Neural progenitor cell (in vitro differentiated cells): ENCODE results near the gene HYOU1. TPM values are rescaled to one million over a fixed set of nuclear protein-coding genes. Genes with fewer than 3 reads are reported as not detected.

Experiments used
- DNase-seq: peaks from one replicate; pipeline ENCODE4 v3.0.0-alpha.2; 2016; ENCODE audit warnings: low spot score
- H2AFZ ChIP-seq: fragments of 200-600 bp; sonication (generic); replicated peaks from 2 replicates; pipeline ENCODE4 v1.6.1; 2016; ENCODE audit warnings: antibody characterized with exemption
- H3F3A ChIP-seq: fragments of 200-600 bp; sonication (generic); 2 replicates; pipeline ENCODE4 v1.6.1; 2016; ENCODE audit warnings: antibody characterized with exemption, low read depth
- H3K27ac ChIP-seq: fragments of 200-600 bp; sonication (generic); 2 replicates; pipeline ENCODE4 v1.5.1; 2016; ENCODE audit warnings: mild to moderate bottlenecking
- H3K27me3 ChIP-seq: fragments of 200-600 bp; sonication (generic); 2 replicates; pipeline ENCODE4 v1.6.1; 2016; ENCODE audit warnings: mild to moderate bottlenecking, moderate library complexity
- H3K36me3 ChIP-seq: fragments of 200-600 bp; sonication (generic); 2 replicates; pipeline ENCODE4 v1.5.1; 2016
- H3K4me1 ChIP-seq: fragments of 200-600 bp; sonication (generic); 2 replicates; pipeline ENCODE4 v1.6.1; 2016; ENCODE audit warnings: mixed run types
- H3K4me2 ChIP-seq: fragments of 200-600 bp; sonication (generic); 2 replicates; pipeline ENCODE4 v1.6.1; 2016
- H3K4me3 ChIP-seq: fragments of 200-600 bp; sonication (generic); 2 replicates; pipeline ENCODE4 v1.5.1; 2016
- H3K79me2 ChIP-seq: fragments of 200-600 bp; sonication (generic); 2 replicates; pipeline ENCODE4 v1.6.1; 2016; ENCODE audit warnings: low read depth
- H3K9ac ChIP-seq: fragments of 200-600 bp; sonication (generic); 2 replicates; pipeline ENCODE4 v1.6.1; 2016
- H3K9me3 ChIP-seq: fragments of 200-600 bp; sonication (generic); 2 replicates; pipeline ENCODE4 v1.5.1; 2016; ENCODE audit warnings: low read depth
- H4K20me1 ChIP-seq: fragments of 200-600 bp; sonication (generic); 2 replicates; pipeline ENCODE4 v1.6.1; 2016; ENCODE audit warnings: low read depth
- H3K27ac Mint-ChIP-seq: 3 replicates; pipeline ENCODE4 v1.8.0; 2021; ENCODE audit warnings: mixed read lengths
- H3K27me3 Mint-ChIP-seq: 2 replicates; pipeline ENCODE4 v1.8.0; 2022; ENCODE audit warnings: low read depth, mild to moderate bottlenecking, inconsistent platforms, moderate library complexity, mixed read lengths; ENCODE audit not compliant: insufficient read depth
- H3K36me3 Mint-ChIP-seq: 3 replicates; pipeline ENCODE4 v1.8.0; 2021; ENCODE audit warnings: mixed read lengths
- H3K4me1 Mint-ChIP-seq: 3 replicates; pipeline ENCODE4 v1.8.0; 2021; ENCODE audit warnings: mixed read lengths
- H3K4me3 Mint-ChIP-seq: 3 replicates; pipeline ENCODE4 v1.8.0; 2021; ENCODE audit warnings: mild to moderate bottlenecking, moderate library complexity, mixed read lengths
- H3K9me3 Mint-ChIP-seq: 3 replicates; pipeline ENCODE4 v1.8.0; 2020; ENCODE audit warnings: mixed read lengths
- EZH2 ChIP-seq: fragments of 200-600 bp; sonication (generic); IDR thresholded peaks from 2 replicates; pipeline ENCODE4 v1.6.1; 2017; ENCODE audit warnings: antibody characterized with exemption, mild to moderate bottlenecking, moderate library complexity
- EZH2phosphoT487 ChIP-seq: fragments of 200-600 bp; sonication (generic); IDR thresholded peaks from 2 replicates; pipeline ENCODE4 v1.6.1; 2017; ENCODE audit warnings: antibody characterized with exemption
- total RNA-seq: library from RNA; depleted of rRNA; stranded (reverse); fragments of >200 nt; gene quantifications from 2 replicates; pipeline ENCODE4 v1.2.3, GENCODE V29; 2015; ENCODE audit warnings: low replicate concordance
- TF ChIP-seq, protein P1 (sequence below): fragments of 200-600 bp; sonication (generic); IDR thresholded peaks from 2 replicates; pipeline ENCODE4 v1.5.1; 2017; ENCODE audit warnings: antibody characterized with exemption, mild to moderate bottlenecking

Gene HYOU1
- total RNA-seq, 1 donor from 2014 or later = 129 TPM

GRCh38 chr11:119025978-119026766 is 30.8 kb downstream of the HYOU1 start:
- H3K4me1 Mint-ChIP-seq = peaks cover 20% of the 10 kb centered on the region
- DNase-seq = no peak
- TF ChIP-seq, protein P1, sequence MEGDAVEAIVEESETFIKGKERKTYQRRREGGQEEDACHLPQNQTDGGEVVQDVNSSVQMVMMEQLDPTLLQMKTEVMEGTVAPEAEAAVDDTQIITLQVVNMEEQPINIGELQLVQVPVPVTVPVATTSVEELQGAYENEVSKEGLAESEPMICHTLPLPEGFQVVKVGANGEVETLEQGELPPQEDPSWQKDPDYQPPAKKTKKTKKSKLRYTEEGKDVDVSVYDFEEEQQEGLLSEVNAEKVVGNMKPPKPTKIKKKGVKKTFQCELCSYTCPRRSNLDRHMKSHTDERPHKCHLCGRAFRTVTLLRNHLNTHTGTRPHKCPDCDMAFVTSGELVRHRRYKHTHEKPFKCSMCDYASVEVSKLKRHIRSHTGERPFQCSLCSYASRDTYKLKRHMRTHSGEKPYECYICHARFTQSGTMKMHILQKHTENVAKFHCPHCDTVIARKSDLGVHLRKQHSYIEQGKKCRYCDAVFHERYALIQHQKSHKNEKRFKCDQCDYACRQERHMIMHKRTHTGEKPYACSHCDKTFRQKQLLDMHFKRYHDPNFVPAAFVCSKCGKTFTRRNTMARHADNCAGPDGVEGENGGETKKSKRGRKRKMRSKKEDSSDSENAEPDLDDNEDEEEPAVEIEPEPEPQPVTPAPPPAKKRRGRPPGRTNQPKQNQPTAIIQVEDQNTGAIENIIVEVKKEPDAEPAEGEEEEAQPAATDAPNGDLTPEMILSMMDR = no peak
- Histone ChIP-seq H3F3A (peaks cover 44% of the 10 kb centered on the region), H2AFZ (no peak overlapping the region), H3K4me1 (peaks cover 10% of the 10 kb centered on the region), H3K36me3 (peaks cover 4% of the 10 kb centered on the region), H3K9ac (no peak overlapping the region), H3K27ac (no peak overlapping the region), H3K4me3 (no peak overlapping the region), H3K9me3 (no peaks in the 10 kb centered on the region), H3K4me2 (no peak overlapping the region), H3K27me3 (no peaks in the 10 kb centered on the region), H4K20me1 (peaks cover 26% of the 10 kb centered on the region), H3K79me2 (peaks cover 37% of the 10 kb centered on the region)
- no peak overlapping the region for H3K27ac Mint-ChIP-seq
- peaks cover 26% of the 10 kb centered on the region for H3K36me3 Mint-ChIP-seq
- H3K9me3 Mint-ChIP-seq = no peaks in the 10 kb centered on the region
- H3K4me3 Mint-ChIP-seq = no peak overlapping the region
- H3K27me3 Mint-ChIP-seq = peaks cover 4% of the 10 kb centered on the region

DNA sequence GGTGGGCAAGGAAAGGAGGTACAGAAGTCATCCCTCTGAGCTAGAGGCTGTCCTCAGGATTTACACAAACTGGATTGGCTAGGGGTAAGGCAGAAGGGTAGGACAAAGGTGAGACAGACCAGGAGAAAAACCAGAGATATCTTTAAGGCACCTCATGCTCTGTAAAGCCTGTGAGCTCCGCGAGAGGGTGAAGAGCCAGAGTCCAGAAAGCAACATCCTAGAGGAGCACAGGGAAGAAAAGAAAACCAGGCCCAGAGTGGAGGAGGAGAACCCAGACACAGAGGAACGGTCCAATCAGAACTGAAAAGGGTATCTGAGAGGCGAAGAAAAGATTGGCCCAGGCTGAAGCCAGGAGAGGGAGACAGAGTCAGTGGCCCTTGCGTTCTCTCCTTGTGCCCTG is 31.5 kb downstream of the HYOU1 start:
- Histone ChIP-seq H4K20me1 (peaks cover 26% of the 10 kb centered on the region), H3K36me3 (peaks cover 4% of the 10 kb centered on the region), H3K27me3 (no peaks in the 10 kb centered on the region), H3K4me1 (peaks cover 10% of the 10 kb centered on the region), H3K27ac (no peak overlapping the region), H3K79me2 (peaks cover 44% of the 10 kb centered on the region), H3K4me3 (no peak overlapping the region), H3K9ac (no peak overlapping the region), H3K4me2 (no peak overlapping the region), H3F3A (peaks cover 47% of the 10 kb centered on the region), H3K9me3 (no peaks in the 10 kb centered on the region), H2AFZ (no peak overlapping the region)
- DNase-seq = no peak
- no peak overlapping the region for H3K27ac Mint-ChIP-seq
- no peak for TF ChIP-seq EZH2phosphoT487
- TF ChIP-seq, protein P1 = no peak
- no peak for TF ChIP-seq EZH2
- peaks cover 4% of the 10 kb centered on the region for H3K27me3 Mint-ChIP-seq
- peaks cover 20% of the 10 kb centered on the region for H3K4me1 Mint-ChIP-seq
- H3K4me3 Mint-ChIP-seq = no peak overlapping the region
- H3K9me3 Mint-ChIP-seq = no peaks in the 10 kb centered on the region
- peaks cover 26% of the 10 kb centered on the region for H3K36me3 Mint-ChIP-seq

DNA sequence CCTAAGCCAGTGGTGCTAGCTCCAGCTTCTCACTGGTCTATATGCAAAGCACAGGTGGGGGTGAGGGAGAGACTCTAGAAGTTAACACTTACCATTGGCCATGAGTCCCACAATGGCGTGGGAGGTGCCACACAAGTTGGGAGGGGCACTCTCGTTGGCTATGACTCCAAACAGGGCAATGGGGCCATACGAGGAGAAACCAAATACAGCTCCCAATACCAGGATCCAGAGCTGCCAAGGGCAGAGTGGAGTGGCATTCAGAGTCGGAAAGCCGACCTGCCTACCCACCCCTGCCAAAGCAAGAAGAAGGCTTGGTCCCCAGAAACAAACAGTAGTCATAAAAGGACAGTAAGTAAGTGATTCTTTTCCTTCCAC is 31.9 kb downstream of the HYOU1 start:
- peaks cover 48% of the 10 kb centered on the region for H3F3A ChIP-seq
- no peak overlapping the region for H3K4me3 ChIP-seq
- H4K20me1 ChIP-seq = peaks cover 29% of the 10 kb centered on the region
- H3K27ac ChIP-seq = no peak overlapping the region
- TF ChIP-seq EZH2phosphoT487 = no peak
- TF ChIP-seq, protein P1 = no peak
- TF ChIP-seq EZH2 = no peak
- no peak for DNase-seq
- Mint-ChIP-seq H3K4me1 (peaks cover 21% of the 10 kb centered on the region), H3K36me3 (peaks cover 27% of the 10 kb centered on the region), H3K9me3 (no peaks in the 10 kb centered on the region), H3K4me3 (no peak overlapping the region), H3K27ac (no peak overlapping the region), H3K27me3 (peaks cover 4% of the 10 kb centered on the region)
- H3K9me3 ChIP-seq = no peaks in the 10 kb centered on the region
- H3K79me2 ChIP-seq = peaks cover 48% of the 10 kb centered on the region
- H3K4me1 ChIP-seq = peaks cover 11% of the 10 kb centered on the region
- no peak overlapping the region for H3K9ac ChIP-seq
- no peak overlapping the region for H3K4me2 ChIP-seq
- peaks cover 4% of the 10 kb centered on the region for H3K36me3 ChIP-seq
- H2AFZ ChIP-seq = no peak overlapping the region
- no peaks in the 10 kb centered on the region for H3K27me3 ChIP-seq
